HepG2 (cell line): Measurements from ENCODE around the gene TRAF4. TPM values are rescaled to one million over a fixed set of nuclear protein-coding genes. Genes with fewer than 3 reads are reported as not detected.
A peak's percentile ranks its signal among the peaks of the same experiment; 100 is the strongest.

ENCODE experiments used
- CBX1 ChIP-seq: IDR thresholded peaks from one replicate; pipeline ENCODE4 v1.6.1; 2016; ENCODE audit warnings: antibody characterized with exemption, low read depth
- DNMT1 ChIP-seq: sonication (generic); formaldehyde crosslinking; IDR thresholded peaks from 2 replicates; pipeline ENCODE4 v1.5.1; 2020; ENCODE audit warnings: mild to moderate bottlenecking, missing genetic modification reagents
- ELF3 ChIP-seq: IDR thresholded peaks from 2 replicates; pipeline ENCODE4 v1.6.1; 2016; ENCODE audit warnings: missing genetic modification reagents, missing compliant biosample characterization
- EP300 ChIP-seq, 3 experiments: sonication (generic) in 1 of 3; formaldehyde crosslinking in 1 of 3; IDR thresholded peaks; 2 replicates each; pipeline versions ENCODE4 v1.5.1 to v1.6.1; 2011 to 2020; ENCODE audit warnings: low read depth in 2 of 3, low read length in 2 of 3, borderline replicate concordance in 1 of 3, improper control_type of control experiment in 1 of 3, mild to moderate bottlenecking in 1 of 3, missing genetic modification reagents in 1 of 3, moderate library complexity in 1 of 3
- ESRRA ChIP-seq: sonication (generic); formaldehyde crosslinking; IDR thresholded peaks from 2 replicates; pipeline ENCODE4 v1.5.1; 2020; ENCODE audit warnings: mild to moderate bottlenecking, low read depth, missing genetic modification reagents
- NFATC3 ChIP-seq: sonication (generic); formaldehyde crosslinking; IDR thresholded peaks from 2 replicates; pipeline ENCODE4 v1.5.1; 2020; ENCODE audit warnings: mild to moderate bottlenecking, missing genetic modification reagents
- SMARCC2 ChIP-seq: fragments of 450-650 bp; IDR thresholded peaks from 2 replicates; pipeline ENCODE4 v1.6.1; 2017; ENCODE audit warnings: antibody characterized with exemption, mild to moderate bottlenecking
- SRSF4 ChIP-seq: fragments of 200-400 bp; formaldehyde crosslinking; IDR thresholded peaks from one replicate; pipeline ENCODE4 v1.6.1; 2018; ENCODE audit warnings: mild to moderate bottlenecking, low read depth, low read length, moderate library complexity; ENCODE audit not compliant: poor library complexity, severe bottlenecking
- ZBTB42 ChIP-seq: sonication (generic); formaldehyde crosslinking; IDR thresholded peaks from 2 replicates; pipeline ENCODE4 v1.5.0; 2020; ENCODE audit warnings: mild to moderate bottlenecking, missing genetic modification reagents
- ZFP41 ChIP-seq: sonication (generic); formaldehyde crosslinking; IDR thresholded peaks from 2 replicates; pipeline ENCODE4 v1.4.0; 2020; ENCODE audit warnings: mild to moderate bottlenecking, missing genetic modification reagents, borderline replicate concordance
- ZNF792 ChIP-seq: IDR thresholded peaks from 2 replicates; pipeline ENCODE4 v1.6.1; 2016
- polyA plus RNA-seq, 8 experiments: library from polyadenylated mRNA; depleted of rRNA in 3 of 8; stranded (reverse) in 7 of 8; unstranded in 1 of 8; fragments of >200 nt; fragmentation: Illumina TruSeq in 4 of 8; extraction: Trizol in 4 of 8; gene quantifications; 2 replicates each; pipeline versions ENCODE4 v1.2.1 to v1.2.3, GENCODE V29; 2011 to 2016; ENCODE audit warnings: low read depth in 4 of 8, missing spikeins in 1 of 8, mixed read lengths in 1 of 8; ENCODE audit not compliant: insufficient read depth in 1 of 8
- total RNA-seq, 5 experiments: library from RNA; depleted of rRNA; stranded (reverse); fragments of >200 nt; fragmentation: Illumina TruSeq; extraction: Trizol; gene quantifications; 2 replicates each; pipeline ENCODE4 v1.2.3, GENCODE V29; 2016; ENCODE audit warnings: low read depth in 1 of 5
- TF ChIP-seq, protein P1 (sequence below): sonication (generic); formaldehyde crosslinking; IDR thresholded peaks from 2 replicates; pipeline ENCODE4 v1.4.0; 2020; ENCODE audit warnings: mild to moderate bottlenecking, missing genetic modification reagents
- TF ChIP-seq, protein P2 (sequence below): sonication (generic); formaldehyde crosslinking; IDR thresholded peaks from 2 replicates; pipeline ENCODE4 v1.8.1; 2023; ENCODE audit warnings: mild to moderate bottlenecking, missing genetic modification reagents, borderline replicate concordance
- TF ChIP-seq, protein P3 (sequence below): IDR thresholded peaks from 2 replicates; pipeline ENCODE4 v1.6.1; 2016; ENCODE audit warnings: low read depth
- TF ChIP-seq, protein P4 (sequence below): sonication (generic); formaldehyde crosslinking; IDR thresholded peaks from 2 replicates; pipeline ENCODE4 v1.8.1; 2023; ENCODE audit warnings: missing genetic modification reagents, mild to moderate bottlenecking, borderline replicate concordance
- TF ChIP-seq, protein P5 (sequence below): IDR thresholded peaks from 2 replicates; pipeline ENCODE4 v1.6.1; 2016; ENCODE audit warnings: mild to moderate bottlenecking, missing biosample characterization, missing genetic modification reagents
- TF ChIP-seq, protein P6 (sequence below): sonication (generic); formaldehyde crosslinking; IDR thresholded peaks from 2 replicates; pipeline ENCODE4 v1.8.0; 2023; ENCODE audit warnings: mild to moderate bottlenecking, missing genetic modification reagents

TRAF4 gene
- total and polyA plus RNA-seq, 2 of the 13 experiments (the other 11 are each of a cell fraction or from before 2014, with no cell fraction given), result 86.0 to 89.9 TPM

DNA sequence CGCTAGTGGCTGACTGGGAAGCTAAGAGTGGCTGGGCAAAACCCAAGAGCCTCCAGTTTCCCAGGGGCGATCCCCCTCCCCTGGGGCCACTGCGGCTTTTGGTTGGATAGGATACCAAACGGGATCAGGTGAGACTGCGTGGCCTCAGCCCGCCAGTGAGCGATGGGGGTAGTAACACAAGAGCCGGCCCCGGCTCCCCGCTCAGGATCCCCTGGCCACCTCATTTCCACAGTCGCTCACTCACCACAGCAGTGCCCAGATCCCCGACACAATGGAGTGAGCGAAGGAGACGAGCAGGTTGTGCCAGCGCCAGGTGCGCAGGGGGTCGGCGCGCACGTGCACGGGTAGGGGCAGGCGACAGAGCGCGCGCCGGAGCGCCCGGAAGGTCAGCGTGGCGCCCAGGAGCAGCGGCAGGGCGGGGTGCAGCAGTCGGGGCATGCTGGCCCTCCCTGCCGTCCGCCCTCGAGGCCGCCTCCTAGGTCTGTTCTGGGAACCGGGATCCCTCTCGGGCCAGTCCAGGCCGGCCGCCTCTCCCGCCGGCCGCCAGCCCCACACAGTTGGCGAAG lies 18.1 kb upstream of the TRAF4 start (continued):
- TF ChIP-seq, protein P1, sequence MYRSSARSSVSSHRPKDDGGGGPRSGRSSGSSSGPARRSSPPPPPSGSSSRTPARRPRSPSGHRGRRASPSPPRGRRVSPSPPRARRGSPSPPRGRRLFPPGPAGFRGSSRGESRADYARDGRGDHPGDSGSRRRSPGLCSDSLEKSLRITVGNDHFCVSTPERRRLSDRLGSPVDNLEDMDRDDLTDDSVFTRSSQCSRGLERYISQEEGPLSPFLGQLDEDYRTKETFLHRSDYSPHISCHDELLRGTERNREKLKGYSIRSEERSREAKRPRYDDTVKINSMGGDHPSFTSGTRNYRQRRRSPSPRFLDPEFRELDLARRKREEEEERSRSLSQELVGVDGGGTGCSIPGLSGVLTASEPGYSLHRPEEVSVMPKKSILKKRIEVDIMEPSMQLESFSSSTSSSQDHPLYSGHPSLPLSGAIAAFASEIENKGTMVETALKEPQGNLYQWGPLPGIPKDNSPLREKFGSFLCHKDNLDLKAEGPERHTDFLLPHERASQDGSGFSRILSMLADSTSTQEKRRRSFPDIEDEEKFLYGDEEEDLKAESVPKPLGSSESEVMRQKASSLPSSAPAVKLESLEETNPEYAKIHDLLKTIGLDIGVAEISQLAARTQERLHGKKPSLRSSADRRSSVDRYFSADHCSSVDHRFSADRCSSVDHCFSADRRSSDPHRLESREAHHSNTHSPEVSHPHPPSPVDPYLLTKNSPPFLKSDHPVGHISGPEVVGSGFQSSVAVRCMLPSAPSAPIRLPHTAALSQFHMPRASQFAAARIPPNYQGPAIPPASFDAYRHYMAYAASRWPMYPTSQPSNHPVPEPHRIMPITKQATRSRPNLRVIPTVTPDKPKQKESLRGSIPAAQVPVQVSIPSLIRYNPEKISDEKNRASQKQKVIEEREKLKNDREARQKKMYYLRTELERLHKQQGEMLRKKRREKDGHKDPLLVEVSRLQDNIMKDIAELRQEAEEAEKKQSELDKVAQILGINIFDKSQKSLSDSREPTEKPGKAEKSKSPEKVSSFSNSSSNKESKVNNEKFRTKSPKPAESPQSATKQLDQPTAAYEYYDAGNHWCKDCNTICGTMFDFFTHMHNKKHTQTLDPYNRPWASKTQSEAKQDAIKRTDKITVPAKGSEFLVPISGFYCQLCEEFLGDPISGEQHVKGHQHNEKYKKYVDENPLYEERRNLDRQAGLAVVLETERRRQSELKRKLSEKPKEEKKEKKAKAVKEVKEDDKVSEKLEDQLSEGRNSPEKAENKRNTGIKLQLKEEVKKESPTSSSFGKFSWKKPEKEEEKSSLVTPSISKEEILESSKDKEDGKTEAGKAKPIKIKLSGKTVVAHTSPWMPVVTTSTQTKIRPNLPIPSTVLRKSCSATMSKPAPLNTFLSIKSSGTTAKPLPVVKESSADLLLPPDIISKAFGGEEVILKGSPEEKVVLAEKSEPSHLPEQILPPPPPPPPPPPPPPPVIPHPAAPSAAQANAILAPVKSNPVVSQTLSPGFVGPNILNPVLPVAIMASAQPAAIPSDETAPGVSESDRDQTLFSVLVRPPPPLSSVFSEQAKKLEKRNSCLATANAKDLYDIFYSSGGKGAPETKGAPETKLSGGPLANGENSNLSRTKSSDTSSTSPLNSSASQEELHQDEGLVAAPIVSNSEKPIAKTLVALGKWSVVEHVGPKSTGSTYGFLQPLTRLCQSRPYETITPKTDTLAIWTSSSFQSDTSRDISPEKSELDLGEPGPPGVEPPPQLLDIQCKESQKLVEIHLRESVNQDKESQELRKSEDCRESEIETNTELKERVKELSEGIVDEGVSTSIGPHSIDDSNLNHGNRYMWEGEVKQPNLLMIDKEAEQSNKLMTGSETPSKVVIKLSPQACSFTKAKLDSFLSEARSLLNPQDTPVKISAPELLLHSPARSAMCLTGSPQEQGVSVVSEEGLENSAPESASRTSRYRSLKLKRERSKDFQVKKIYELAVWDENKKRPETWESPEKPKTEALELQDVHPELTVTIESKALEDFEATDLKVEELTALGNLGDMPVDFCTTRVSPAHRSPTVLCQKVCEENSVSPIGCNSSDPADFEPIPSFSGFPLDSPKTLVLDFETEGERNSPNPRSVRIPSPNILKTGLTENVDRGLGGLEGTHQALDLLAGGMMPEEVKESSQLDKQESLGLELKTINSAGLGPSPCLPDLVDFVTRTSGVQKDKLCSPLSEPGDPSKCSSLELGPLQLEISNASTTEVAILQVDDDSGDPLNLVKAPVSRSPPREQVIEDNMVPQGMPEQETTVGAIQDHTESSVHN (CRISPR knock-in tag), result peak; percentile 68; the same call in 1 of the 2 replicates
- TF ChIP-seq ESRRA (CRISPR knock-in tag), result 0 out of 2 replicates have a peak, but pooled peaks have one; percentile 10
- TF ChIP-seq, protein P2, sequence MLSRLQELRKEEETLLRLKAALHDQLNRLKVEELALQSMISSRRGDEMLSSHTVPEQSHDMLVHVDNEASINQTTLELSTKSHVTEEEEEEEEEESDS (CRISPR knock-in tag), result no peak
- TF ChIP-seq ZBTB42 (CRISPR knock-in tag), result peak; percentile 42; the same call in 1 of the 2 replicates
- TF ChIP-seq ZNF792, result no peak
- TF ChIP-seq, protein P3, sequence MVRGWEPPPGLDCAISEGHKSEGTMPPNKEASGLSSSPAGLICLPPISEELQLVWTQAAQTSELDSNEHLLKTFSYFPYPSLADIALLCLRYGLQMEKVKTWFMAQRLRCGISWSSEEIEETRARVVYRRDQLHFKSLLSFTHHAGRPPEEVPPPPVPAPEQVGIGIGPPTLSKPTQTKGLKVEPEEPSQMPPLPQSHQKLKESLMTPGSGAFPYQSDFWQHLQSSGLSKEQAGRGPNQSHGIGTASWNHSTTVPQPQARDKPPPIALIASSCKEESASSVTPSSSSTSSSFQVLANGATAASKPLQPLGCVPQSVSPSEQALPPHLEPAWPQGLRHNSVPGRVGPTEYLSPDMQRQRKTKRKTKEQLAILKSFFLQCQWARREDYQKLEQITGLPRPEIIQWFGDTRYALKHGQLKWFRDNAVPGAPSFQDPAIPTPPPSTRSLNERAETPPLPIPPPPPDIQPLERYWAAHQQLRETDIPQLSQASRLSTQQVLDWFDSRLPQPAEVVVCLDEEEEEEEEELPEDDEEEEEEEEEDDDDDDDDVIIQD (CRISPR knock-in tag), result no peak
- TF ChIP-seq ELF3 (CRISPR knock-in tag), result 0 out of 2 replicates have a peak, but pooled peaks have one; percentile 47
- TF ChIP-seq, protein P4, sequence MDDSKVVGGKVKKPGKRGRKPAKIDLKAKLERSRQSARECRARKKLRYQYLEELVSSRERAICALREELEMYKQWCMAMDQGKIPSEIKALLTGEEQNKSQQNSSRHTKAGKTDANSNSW, result peak; percentile 53; the same call in 1 of the 2 replicates
- no peak for TF ChIP-seq SMARCC2
- peak; percentile 67; the same call in 1 of the 2 replicates for TF ChIP-seq ZFP41 (CRISPR knock-in tag)
- TF ChIP-seq EP300 (IDR thresholded peaks at IDR 0.05; ENCODE audit: low read depth in 2 of 2, low read length in 2 of 2), result no peak
- peak; percentile 10; the same call in 1 of the 2 replicates for TF ChIP-seq EP300 (CRISPR knock-in tag; IDR thresholded peaks at IDR 0.05; ENCODE audit: borderline replicate concordance)
- TF ChIP-seq NFATC3, result 0 out of 2 replicates have a peak, but pooled peaks have one; percentile 38
- TF ChIP-seq, protein P5, sequence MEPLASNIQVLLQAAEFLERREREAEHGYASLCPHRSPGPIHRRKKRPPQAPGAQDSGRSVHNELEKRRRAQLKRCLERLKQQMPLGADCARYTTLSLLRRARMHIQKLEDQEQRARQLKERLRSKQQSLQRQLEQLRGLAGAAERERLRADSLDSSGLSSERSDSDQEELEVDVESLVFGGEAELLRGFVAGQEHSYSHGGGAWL (CRISPR knock-in tag), result peak; percentile 67
- peak; percentile 82 for TF ChIP-seq SRSF4
- TF ChIP-seq, protein P6, sequence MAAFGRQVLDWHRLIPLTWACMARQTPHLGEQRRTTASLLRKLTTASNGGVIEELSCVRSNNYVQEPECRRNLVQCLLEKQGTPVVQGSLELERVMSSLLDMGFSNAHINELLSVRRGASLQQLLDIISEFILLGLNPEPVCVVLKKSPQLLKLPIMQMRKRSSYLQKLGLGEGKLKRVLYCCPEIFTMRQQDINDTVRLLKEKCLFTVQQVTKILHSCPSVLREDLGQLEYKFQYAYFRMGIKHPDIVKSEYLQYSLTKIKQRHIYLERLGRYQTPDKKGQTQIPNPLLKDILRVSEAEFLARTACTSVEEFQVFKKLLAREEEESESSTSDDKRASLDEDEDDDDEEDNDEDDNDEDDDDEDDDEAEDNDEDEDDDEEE (CRISPR knock-in tag), result peak; percentile 88; the same call in 1 of the 2 replicates
- TF ChIP-seq DNMT1, result 0 out of 2 replicates have a peak, but pooled peaks have one; percentile 53
- TF ChIP-seq CBX1, result peak; percentile 95
